ENCODE data around the gene CDH15.

The CDH15 gene

DNA sequence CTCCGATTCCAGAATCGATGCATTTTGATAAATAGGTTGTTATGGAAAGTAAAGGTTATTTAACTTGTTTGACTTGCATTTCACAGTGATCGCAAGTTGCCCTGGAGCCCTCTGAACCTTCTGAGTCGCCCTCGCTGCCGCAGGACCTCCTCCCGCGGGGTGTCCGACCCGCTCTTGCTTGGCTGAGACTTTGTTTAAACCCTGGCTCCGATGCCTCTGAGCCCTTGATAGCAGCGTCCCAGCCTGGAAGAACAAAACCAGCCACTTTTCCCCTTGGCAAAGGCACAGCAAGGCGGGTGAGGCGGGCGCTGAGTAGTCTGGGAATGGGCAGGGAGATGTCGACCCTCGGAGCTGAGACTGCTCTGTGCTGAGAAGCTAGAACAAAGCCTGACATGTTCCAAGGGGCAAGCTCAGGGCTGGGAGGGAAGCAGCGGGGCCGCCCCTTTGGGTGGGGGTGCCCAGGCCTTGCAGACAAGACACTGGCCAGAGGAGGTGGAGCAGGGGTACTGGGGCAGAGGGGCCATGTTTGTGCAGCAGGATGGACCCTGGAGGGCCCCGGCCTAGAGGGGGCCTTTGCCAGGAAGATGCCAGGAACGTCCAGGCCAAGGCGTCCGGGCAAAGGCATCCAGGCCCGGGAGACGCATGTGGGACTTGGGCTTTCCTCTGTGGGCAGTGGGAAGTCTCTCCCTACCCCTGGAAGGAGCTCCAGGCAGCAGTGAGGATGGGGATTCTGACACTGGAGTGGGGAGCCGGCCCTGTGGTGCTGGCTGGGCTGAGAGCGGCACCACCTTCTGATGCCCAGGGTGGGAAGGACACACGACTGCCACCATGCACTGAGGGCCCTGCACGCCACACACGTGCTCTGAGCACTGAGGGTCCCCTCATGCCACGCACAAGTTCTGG is 30.3 kb upstream of the CDH15 start:
- no peak for DNase-seq (ENCODE audit: low read depth)

DNA sequence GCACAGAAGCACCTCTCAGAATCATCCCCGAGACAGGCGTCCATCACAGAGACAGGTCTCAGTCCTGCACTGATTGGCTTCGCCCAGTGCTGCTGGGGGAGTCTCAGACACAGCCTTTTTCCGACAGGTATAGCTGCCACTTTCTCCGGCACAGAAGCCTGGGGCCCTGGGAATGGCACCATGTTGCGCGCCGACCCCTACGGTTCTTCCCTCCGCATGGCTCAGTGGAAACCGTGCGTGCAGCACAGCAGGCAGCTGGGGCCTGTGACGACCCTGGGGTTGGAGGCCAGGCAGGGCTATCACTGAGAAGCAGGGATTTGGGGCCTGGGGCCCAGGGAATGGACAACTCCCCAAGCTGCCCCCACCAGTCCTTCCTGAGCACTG is 29.7 kb upstream of the CDH15 start:
- no peak for DNase-seq (ENCODE audit: low read depth)

DNA sequence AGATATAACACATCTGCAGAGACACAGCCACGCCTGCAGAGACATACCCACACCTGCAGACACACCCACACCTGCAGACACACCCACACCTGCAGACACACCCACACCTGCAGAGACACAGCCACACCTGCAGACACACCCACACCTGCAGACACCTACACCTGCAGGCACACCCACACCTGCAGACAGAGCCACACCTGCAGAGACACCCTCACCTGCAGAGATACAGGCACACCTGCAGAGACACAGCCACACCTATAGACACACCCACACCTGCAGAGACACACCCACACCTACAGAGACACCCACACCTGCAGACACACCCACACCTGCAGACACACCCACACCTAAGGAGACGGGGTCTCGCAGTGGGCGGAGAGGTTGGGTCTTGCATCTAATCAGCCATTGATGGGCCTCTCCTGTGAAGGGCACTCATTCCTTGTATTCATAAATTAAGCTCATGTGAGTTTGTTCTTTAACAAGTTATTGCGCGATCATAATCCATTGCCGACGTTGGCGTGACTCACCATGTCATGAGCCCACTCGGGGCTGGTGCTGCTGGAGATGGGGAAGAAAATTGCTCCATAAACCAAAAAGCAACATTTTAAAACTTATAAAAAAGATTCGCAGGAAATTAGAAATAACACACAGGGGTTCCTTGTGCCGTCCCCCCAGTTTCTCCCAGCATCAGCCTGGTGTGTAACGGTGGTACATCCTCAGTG is 28.9 kb upstream of the CDH15 start:
- no peak for DNase-seq (ENCODE audit: low read depth)

DNA sequence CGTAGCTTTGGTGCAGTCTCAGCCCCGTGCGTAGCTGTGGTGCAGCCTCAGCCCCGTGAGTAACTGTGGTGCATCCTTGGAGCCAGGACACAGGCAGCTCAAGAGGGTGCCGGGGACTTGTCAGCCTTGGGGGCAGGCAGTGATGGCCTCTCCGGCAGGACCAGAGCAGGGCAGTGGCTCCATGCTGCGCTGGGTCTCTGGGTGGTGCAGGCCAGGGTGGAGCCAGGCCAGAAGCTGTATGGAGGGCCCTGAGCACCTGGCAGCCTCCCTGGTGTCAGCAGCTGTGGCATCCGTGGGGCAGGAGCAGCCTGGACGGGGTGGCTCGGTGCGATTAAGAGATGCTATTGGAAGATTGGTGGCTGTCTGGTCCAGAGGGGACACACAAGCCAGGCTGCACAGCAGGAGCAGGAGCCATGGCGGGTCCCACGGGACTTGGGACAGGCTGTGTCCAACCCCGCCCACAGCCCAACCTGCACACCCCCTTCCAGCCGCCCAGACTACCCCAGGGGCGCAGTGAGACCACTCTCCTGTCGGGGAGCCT is 28.3 kb upstream of the CDH15 start:
- no peak for DNase-seq (ENCODE audit: low read depth)

DNA sequence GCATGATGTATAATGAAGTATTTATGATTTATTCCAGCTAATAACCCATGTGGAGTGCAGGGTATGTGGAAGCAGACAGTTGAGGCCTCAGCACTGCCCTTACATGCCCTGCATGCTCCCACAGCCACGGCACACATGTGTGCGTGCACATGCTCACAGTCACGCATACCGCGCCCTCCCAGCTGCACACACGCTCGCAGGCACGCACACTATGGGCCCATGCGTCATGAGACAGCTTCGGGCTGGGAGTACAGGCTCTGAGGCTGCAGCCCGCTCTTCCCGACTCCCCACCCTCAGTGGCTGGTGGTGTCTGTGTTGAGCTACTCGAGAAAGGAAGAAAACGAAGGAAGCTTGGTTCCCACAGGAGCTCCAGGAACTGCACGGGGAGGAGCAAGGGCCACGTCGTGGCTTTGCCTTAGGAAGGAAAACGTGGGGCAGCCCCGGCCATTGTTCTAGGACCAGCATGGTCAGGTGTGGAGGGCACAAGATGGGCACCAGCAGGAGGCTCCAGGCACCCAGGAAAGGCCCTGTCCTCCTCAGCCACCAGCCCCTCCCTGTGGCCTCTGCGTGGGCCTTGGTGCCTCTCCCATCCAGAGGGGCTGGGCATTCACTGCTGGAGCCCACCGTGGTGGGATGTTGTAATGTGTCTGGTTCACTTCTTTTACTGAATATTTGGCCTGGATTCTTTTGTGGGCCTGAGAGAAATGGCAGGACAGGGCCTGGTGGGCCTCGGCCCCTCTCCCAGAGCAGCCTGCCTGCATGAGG is 27.5 kb upstream of the CDH15 start:
- DNase-seq (ENCODE audit: low read depth) = no peak

DNA sequence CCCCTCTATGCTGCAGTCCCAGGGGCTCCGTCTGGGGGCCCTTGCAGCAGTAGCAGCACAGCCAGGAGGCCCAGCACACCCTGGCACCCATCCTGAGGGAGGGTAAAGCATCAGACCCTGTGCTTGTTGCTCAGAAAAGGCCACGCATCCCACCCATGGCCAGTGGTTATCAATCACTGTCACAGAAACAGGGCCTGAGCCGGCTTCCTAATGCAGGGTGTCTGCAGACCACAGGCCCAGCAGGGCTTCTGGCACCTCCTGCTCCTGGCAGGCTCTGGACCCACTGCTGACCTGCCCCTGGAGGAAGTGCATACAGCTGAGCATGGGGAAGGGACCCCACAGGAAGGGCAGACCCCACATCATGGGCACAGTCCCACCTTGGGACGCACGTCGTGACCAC is 26.9 kb upstream of the CDH15 start:
- no peak for DNase-seq (ENCODE audit: low read depth)

DNA sequence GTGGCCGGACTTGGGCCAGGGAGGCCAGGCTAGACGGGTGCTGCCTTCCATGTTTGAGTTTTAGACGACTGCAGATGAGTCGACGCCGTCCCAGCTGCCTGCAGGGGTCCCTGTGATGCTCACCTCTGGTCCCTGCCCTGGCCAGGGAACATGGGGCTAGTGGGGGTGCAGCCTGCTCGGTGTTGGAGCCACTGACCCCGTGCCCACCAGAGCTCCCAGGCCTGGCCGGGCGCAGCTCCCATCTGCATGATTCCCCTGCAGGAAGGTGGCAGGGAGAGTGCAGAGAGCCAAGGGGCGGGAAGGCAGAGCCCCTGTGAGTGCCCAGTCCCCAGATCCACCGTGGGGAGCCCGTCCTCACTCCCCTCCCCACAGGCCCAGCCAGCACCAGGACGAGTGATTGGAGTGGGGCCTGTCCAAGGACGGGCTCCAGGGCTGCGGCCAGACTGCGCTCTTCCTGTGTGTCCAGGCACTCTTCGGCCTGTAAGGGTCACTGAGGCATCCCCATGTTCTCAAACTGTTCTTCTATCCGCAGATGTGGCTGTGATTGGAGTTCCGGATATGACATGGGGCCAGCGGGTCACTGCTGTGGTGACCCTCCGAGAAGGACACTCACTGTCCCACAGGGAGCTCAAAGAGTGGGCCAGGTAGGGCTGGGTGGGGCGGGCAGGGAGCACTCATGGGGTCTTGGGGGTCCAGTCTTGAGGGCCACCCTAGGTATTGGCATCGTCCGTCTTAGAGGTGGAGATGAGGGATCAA is 26.0 kb upstream of the CDH15 start:
- no peak for DNase-seq (ENCODE audit: low read depth)

DNA sequence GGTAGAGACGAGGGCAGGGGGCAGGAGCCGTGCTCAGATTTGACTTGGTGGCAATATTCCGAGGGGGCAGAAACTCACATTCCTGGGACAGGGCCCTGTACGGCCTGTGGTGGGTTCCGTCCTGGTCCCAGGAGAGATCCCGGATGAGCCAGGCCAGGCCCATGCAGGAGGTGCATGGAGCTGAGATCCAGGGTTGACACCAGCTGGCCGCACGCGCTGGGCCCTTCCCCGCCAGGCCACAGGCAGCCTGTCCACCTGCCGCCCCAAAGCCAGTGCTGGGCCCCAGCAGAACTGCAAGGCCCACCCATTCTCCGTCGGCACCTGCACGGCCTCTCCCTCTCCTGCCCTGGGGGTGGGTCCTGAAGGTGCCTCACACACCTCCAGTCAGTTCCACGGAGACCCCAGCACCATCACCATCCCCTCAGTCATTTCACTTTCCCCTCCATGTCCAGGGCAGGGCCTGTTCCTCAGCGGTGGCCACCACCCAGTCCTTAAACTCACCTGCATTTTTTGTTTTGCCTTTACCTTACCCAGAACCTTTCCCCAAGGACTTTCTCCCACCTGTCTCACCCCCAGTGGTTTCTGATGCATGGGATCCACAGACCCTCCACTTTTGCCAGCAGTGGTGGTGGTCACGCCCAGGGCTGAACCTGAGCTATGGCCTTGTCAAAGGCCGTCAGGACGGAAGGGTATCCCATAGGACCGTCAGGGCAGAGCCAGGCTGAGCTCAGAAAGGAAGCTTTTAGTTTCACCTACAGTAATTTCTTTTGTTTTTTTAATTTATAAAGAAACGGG is 25.1 kb upstream of the CDH15 start:
- DNase-seq (ENCODE audit: low read depth) = no peak

DNA sequence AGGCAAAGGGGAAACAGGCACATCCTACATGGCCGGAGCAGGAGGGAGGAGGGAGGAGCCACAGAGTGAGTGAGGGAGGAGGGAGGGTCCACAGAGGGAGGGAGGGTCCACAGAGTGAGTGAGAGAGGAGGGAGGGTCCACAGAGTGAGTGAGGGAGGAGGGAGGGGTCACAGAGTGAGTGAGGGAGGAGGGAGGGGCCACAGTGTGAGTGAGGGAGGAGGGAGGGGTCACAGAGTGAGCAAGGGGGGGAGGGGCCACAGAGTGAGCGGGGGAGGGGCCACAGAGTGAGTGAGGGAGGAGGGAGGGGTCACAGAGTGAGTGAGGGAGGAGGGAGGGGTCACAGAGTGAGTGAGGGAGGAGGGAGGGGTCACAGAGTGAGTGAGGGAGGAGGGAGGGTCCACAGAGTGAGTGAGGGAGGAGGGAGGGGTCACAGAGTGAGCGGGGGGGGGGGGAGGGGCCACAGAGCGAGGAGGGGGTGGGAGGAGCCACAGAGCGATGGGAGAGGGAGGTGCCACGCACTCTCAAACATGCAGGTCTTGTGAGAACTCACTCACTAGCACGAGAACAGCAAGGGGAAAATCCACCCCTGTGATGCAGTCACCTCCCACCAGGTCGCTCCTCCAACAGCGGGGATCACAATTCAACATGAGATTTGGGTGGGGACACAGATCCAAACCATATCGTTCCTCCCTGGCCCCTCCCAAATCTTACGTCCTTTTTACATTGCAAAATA is 24.3 kb upstream of the CDH15 start:
- no peak for DNase-seq (ENCODE audit: low read depth)

DNA sequence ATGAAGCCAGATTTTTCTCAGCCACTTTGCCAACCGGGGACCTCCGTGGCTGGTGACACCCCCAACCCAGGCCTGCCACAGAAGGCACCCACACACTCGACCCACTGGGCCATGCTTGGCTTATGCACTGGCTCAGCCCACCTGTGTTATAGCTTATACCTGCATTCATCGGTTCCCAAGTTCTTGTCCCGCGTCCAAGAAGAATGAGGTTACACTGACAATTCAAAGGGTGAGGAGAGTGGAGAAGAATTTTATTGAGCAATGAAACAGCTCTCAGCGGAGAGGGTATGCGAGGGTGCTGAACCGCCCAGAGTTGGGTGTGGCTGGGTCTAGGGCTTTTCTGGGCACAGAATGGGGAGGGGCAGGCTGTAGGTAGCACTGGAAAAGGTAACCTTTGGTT is 22.2 kb upstream of the CDH15 start:
- no peak for DNase-seq (ENCODE audit: low read depth)

DNA sequence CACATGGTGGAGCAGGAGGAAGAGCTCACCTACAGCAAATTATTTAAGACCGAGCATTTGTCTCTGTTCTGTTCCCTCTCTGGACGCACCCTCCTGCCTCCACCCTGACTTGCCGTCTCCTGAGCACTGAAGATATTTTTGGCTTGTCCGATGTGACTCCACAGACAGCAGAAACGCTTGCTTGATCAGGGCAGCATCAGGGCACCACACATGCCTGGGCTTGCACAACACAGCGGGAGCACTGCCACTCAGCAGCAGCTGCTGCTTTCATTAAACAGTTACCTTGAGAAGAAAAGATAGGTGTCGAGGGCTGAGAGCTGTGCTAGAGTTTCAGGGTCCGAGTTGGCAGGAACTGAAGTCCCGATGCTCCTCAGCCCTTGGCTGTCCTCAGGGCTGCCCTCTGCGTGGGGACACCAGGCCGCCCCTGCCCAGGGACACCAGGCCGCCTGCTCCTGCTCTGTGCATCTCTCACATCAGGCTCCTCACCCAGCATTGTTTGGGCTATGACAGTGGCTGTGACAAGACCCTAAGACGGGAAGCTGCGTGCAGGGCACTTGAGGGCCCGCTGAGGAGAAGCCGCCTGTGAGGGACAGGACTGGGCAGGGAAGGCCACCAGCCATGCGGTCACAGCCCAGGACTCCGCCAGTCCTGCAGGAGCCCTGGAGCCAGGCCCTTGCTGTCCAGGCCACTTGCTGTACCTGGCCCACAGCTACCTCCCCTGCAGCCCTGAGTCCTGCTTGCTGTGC is 21.3 kb upstream of the CDH15 start:
- no peak for DNase-seq (ENCODE audit: low read depth)

DNA sequence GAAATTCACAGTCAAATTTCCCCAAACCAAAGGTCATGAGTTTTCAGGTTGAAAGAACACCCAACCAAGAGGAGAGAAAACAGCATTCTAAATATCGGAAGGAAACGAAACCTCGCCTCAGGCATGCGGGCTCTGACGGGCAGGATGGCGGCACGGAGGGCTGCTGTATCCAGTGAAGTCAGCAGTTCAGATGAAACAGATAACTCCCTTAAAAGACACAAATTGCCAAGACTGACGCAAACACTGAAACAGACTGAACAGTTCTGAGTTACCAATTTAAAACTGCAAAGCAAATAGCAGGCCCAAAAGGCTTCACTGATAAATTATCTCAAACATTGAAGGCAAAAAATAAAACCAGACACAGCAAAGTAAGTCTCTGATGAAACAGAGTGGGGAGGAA is 20.6 kb upstream of the CDH15 start:
- no peak for DNase-seq (ENCODE audit: low read depth)

DNA sequence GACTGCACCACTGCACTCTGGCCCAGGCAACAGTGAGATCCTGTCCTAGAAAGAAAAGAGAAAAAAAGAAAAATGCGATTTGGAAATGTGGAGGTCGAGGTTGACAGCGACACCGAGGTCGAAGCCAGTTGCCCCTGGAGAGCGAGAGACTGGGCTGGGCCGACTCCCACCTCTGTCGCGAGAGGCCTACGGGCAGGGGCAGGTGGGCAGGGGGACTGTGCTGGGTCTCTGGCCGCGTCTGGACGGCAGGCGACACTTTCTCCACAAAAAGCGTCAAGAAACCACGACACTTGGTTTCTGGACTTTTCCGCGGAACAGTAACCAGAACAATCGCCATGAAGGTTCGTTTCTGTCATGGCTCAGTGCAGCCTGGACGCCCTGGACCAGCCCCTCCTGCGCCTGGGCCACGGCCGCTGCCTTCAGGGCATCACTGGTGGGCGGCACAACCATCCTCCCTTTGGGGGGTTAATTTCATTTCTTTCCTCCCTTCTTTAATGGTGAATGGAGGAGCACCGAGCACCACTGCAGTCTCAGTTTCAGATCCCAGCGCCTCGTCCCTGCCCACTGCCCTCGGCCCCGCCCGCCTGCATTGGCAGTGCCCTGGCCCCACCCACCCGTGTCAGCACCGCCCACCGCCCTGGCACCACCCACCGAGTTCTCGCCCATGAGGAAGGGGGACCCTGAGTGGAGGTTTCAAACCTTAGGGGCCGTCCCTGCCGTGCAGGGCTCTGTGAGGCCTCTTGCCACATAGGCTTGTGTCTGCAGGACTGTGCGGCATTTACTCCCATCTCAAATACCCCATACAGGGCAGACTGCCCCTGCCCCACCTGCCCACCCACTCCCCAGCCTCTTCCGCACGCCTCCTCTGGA is 18.5 kb upstream of the CDH15 start:
- no peak for DNase-seq (ENCODE audit: low read depth)

DNA sequence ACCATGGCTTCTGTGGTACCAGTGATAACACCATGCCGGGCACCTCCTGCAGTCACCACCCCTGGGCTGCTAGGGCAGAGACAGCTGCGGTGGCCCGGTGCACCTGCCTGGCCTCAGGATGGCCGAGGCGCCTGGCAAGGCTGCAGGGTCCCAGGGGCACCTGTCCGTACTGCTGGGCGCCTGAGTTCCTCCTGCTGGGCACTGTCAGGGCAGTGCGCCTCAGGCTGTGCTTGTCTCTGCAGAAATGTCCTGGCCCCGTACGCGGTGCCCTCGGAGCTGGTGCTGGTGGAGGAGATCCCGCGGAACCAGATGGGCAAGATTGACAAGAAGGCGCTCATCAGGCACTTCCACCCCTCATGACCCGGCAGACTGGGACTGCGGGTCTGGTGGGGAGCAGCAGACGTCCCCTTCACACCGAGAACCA is 17.7 kb upstream of the CDH15 start:
- no peak for DNase-seq (ENCODE audit: low read depth)

DNA sequence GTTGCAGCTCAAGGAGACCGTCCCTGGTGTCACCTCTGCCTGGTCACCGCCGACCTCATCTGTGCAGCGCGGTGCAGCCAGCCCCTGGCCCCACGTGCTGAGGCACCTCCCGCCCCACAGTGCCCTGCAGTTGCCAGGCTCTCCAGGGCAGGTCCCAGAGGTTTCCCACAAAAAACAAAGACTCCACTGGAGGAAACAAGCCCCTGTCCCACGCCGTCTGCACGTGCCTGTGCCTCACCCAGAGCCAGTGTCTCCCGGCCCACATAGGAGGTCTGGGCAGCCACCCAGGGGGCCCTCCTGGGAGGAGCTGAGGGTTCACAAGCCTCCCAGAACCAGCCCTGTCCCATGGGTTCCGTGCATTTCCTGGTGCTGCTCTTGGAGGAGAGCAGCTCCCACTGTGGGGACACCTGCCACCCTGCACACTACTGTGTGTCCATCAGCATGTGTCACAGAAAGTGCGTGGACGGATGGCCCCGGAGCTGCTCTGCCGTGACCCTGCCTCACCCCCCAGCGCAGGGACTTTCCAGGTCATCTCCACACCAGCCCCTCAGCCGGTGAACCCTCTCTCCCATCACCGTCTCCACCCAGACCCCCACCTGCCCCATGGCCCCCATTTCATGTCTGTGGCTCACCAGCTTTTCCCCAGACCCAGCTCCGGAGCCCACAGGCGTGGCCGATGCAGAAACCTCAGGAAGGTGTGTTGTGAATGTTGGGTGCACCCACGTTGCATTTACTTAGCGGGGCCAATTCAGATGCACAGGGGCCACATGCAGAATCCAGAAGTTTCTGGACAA is 17.0 kb upstream of the CDH15 start:
- DNase-seq (ENCODE audit: low read depth) = no peak

DNA sequence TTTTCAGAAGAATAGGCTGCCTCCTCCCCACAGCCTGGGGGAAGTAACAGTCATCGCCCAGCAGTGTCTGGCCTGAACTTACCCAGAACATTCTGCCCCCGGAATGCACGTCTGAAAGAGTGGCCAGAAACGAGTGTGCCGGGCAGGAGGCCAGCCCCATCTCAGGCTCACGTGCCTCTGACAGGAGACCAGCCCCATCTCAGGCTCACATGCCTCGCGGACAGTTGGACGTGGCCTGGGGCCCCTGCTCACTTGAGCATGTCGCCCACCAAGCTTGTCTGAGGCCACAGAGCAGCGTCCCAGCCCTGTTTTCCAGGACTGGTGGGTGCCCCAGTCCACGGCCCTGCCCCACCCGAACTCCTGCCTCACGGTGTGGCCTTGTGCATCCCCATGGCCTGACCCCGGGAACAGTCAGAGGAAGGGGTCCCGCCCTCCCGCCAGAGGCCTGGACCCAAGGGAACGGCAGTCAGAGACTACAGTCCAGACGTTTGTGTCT is 16.3 kb upstream of the CDH15 start:
- DNase-seq (ENCODE audit: low read depth) = no peak
